WI38 (cell line): Measurements from ENCODE around the gene SEL1L2.
"Not testable (repeated sequence)": the region's sequence is repeated elsewhere in the genome, so short reads cannot be mapped to it uniquely, and the experiment has no call there.

Experiments
- H3K4me3 ChIP-seq: 2 replicates; pipeline ENCODE4 v1.5.1; 2011; ENCODE audit warnings: low read depth, mild to moderate bottlenecking, control low read depth, low read length
- TF ChIP-seq, protein P1 (sequence below): IDR thresholded peaks from 2 replicates; pipeline ENCODE4 v1.5.1; 2012; ENCODE audit warnings: low read depth, mild to moderate bottlenecking, control low read depth, low read length

Gene SEL1L2

GRCh38 chr20:14000917-14001316 is 10.5 kb upstream of the SEL1L2 start:
- no peak overlapping the region for H3K4me3 ChIP-seq
- TF ChIP-seq, protein P1, sequence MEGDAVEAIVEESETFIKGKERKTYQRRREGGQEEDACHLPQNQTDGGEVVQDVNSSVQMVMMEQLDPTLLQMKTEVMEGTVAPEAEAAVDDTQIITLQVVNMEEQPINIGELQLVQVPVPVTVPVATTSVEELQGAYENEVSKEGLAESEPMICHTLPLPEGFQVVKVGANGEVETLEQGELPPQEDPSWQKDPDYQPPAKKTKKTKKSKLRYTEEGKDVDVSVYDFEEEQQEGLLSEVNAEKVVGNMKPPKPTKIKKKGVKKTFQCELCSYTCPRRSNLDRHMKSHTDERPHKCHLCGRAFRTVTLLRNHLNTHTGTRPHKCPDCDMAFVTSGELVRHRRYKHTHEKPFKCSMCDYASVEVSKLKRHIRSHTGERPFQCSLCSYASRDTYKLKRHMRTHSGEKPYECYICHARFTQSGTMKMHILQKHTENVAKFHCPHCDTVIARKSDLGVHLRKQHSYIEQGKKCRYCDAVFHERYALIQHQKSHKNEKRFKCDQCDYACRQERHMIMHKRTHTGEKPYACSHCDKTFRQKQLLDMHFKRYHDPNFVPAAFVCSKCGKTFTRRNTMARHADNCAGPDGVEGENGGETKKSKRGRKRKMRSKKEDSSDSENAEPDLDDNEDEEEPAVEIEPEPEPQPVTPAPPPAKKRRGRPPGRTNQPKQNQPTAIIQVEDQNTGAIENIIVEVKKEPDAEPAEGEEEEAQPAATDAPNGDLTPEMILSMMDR: no peak

DNA sequence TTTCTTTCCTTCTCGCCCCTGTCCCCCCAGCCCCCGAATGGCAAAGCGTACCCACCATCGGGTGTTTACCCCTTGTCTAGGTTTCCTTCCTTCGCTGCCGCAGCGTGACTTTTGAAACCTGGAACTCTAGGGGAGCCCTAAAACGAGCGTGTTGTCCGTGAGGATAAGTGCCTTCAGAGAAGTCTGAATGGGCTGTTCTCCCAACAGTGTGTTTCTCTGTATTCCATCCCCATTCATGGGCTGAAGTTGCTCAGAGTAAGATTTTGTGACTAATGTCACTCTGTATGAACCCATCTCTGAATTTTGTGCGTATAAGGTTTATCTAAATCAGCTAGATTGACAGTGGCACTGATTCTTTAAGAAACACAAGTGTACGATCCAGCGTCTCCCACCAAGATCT is 5.9 kb upstream of the SEL1L2 start:
- TF ChIP-seq, protein P1: no peak
- H3K4me3 ChIP-seq: no peak overlapping the region

GRCh38 chr20:13995841-13996240 is 5.4 kb upstream of the SEL1L2 start:
- no peak overlapping the region for H3K4me3 ChIP-seq
- TF ChIP-seq, protein P1: no peak

GRCh38 chr20:13995086-13995665 is 4.8 kb upstream of the SEL1L2 start, which contains the start of gene MACROD2:
Gene MACROD2, plus strand, starts transcription at chr20:13995516.
- H3K4me3 ChIP-seq: no peak within 1 kb of the TSS
- TF ChIP-seq, protein P1: no peak

GRCh38 chr20:13991955-13992354 is 1.5 kb upstream of the SEL1L2 start:
- H3K4me3 ChIP-seq: not testable (repeated sequence)

GRCh38 chr20:13991311-13991710 is 897 bp upstream of the SEL1L2 start:
- TF ChIP-seq, protein P1: no peak
- no peak overlapping the region for H3K4me3 ChIP-seq

- no peak overlapping the region for H3K4me3 ChIP-seq
- TF ChIP-seq, protein P1: no peak
Measured at GRCh38 chr20:13984211-13984610, 6.2 kb downstream of the SEL1L2 start.

- H3K4me3 ChIP-seq: no peak overlapping the region
- TF ChIP-seq, protein P1: no peak
Measured at GRCh38 chr20:13960525-13960924, 29.9 kb downstream of the SEL1L2 start.
